Measurements from ENCODE around the gene DNAH7. TPM values are rescaled to one million over a fixed set of nuclear protein-coding genes. Genes with fewer than 3 reads are reported as not detected.
"Not testable (repeated sequence)": the region's sequence is repeated elsewhere in the genome, so short reads cannot be mapped to it uniquely, and the experiment has no call there.

The DNAH7 gene
- total RNA-seq, 1 donor from 2014 or later = 0.25 TPM

GRCh38 chr2:195696012-195696411 is 372.6 kb downstream of the DNAH7 start:
- DNase-seq (no peak), ATAC-seq (no peak)
- intact Hi-C loops (cut with micrococcal nuclease) = no loop called here

GRCh38 chr2:195695002-195695631 is 373.5 kb downstream of the DNAH7 start:
- ATAC-seq = no peak
- no peak for DNase-seq
- intact Hi-C loops (cut with micrococcal nuclease) = no loop called here

- ATAC-seq = no peak
- intact Hi-C loops (cut with micrococcal nuclease) = no loop called here
- no peak for DNase-seq
Observed at GRCh38 chr2:195694553-195694952, 374.1 kb downstream of the DNAH7 start.

GRCh38 chr2:195692531-195692930 is 376.1 kb downstream of the DNAH7 start:
- DNase-seq; ATAC-seq; intact Hi-C loops (cut with micrococcal nuclease): not testable (repeated sequence)

Other genes with a start within 250 kb of the DNAH7 start
- gene STK17B, start 102.7 kb upstream of the DNAH7 start, total RNA-seq = 7.2 TPM

Data from left ventricle myocardium superior (tissue), 1 donor.